GM13977 (cell line): ENCODE data around the gene KCNMB4.

ENCODE experiments used
- DNase-seq: peaks from one replicate; pipeline ENCODE4 v3.0.0; 2012; ENCODE audit warnings: low spot score
- in situ Hi-C: fragments of 300-500 bp; cut with MboI; formaldehyde crosslinking; loops from one replicate; pipeline ENCODE4 v1.12.0; 2022; ENCODE audit warnings: low sequenced_read_pairs, low pct_unique_long_range_greater_than_20kb, mixed read lengths, inconsistent platforms; ENCODE audit not compliant: unreplicated experiment
- TF ChIP-seq, protein P1 (sequence below): IDR thresholded peaks from 2 replicates; pipeline ENCODE4 v1.5.1; 2012; ENCODE audit warnings: mild to moderate bottlenecking, control low read depth; ENCODE audit not compliant: insufficient read depth; ENCODE audit errors: extremely low read depth, missing control alignments

KCNMB4 gene

DNA sequence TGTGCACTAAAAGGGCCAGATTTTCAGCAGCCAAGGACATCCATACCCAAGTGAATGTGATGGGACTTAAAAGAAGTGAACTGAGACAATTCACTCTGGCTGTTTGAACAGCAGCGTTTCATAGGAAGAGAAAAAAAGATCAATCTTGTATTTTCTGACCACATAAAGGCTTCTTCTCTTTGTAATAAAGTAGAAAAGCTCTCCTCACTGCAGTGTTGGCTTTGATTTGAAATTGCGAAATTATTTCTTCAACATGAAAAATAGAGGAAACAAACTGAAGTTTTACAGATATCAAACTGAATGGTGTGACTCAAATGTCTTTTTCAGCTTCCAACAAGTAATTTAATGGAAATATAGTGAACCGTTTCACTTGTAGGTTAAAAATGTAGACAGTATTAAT is 11.3 kb upstream of the KCNMB4 start:
- in situ Hi-C loops, result no loop called here
- no peak for DNase-seq
- TF ChIP-seq, protein P1, sequence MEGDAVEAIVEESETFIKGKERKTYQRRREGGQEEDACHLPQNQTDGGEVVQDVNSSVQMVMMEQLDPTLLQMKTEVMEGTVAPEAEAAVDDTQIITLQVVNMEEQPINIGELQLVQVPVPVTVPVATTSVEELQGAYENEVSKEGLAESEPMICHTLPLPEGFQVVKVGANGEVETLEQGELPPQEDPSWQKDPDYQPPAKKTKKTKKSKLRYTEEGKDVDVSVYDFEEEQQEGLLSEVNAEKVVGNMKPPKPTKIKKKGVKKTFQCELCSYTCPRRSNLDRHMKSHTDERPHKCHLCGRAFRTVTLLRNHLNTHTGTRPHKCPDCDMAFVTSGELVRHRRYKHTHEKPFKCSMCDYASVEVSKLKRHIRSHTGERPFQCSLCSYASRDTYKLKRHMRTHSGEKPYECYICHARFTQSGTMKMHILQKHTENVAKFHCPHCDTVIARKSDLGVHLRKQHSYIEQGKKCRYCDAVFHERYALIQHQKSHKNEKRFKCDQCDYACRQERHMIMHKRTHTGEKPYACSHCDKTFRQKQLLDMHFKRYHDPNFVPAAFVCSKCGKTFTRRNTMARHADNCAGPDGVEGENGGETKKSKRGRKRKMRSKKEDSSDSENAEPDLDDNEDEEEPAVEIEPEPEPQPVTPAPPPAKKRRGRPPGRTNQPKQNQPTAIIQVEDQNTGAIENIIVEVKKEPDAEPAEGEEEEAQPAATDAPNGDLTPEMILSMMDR, result no peak

GRCh38 chr12:70355972-70356371 is 10.1 kb upstream of the KCNMB4 start:
- TF ChIP-seq, protein P1, result no peak
- DNase-seq, result no peak
- in situ Hi-C loops, result no loop called here

GRCh38 chr12:70359458-70360197 is 6.5 kb upstream of the KCNMB4 start:
- DNase-seq, result no peak
- in situ Hi-C loops, result no loop called here
- TF ChIP-seq, protein P1, result no peak

- TF ChIP-seq, protein P1, result no peak
These were observed 5.9 kb upstream of the KCNMB4 start for GRCh38 chr12:70360218-70360617.

DNA sequence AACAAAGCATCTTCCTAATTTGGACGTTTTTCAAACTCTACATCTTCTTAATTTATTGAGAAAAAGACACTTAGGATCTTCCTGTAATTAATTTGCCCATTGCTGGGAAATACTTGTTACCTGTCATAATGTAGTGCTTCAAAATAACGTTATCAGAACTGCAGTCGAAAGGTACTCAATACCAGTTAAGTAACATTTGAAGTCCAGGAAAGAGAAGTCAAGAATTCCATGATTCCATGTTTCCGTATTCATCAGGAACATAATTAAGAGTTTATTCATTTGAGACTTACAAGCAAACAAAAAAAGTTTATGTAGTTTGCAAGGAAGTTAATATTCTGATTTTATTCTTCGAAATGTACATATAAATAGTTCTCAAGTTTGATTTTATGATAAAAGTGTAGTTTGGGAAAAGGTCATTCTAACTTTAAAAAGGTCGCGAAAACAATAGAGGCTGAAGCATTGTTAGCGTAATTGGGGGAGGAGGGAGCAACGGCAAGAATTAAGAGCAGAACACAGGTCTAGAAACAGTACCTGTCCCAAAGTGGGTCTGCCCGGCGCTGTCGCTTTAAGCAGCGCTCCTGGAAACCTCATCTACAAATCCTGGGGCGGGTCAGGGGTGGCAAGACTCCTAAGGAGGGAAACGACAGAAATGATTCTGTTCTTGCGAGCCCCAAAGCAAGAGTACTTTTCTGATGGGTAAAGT is 1.2 kb upstream of the KCNMB4 start:
- TF ChIP-seq, protein P1, result no peak
- DNase-seq, result no peak
- in situ Hi-C loops, result no loop called here

More at GRCh38 chr12:70360218-70360617, 5.9 kb upstream of the KCNMB4 start:
- no peak for DNase-seq
- in situ Hi-C loops, result no loop called here

- TF ChIP-seq, protein P1, result no peak
- DNase-seq, result no peak
- in situ Hi-C loops, result no loop called here
These were observed 767 bp upstream of the KCNMB4 start for GRCh38 chr12:70365398-70365647.
